Stimulated activated naive CD8-positive, alpha-beta T cell treated with anti-CD3 and anti-CD28 coated beads, Interleukin-15, amount 100 ng/mL, for 72 hours (primary cell): Measurements from ENCODE around the gene NUCKS1.

ENCODE experiments used
- ATAC-seq: fragments of 150-1000 bp; cut with Tn5 transposase; 2 replicates; pipeline ENCODE4 v1.10.0; 2021; ENCODE audit warnings: mild to moderate bottlenecking, moderate library complexity
- DNase-seq, 2 donors: peaks; one replicate each; pipeline ENCODE4 v3.0.0; 2021 to 2022
- H3K27ac Mint-ChIP-seq, 2 donors: one replicate each; pipeline ENCODE4 v1.8.0; 2022; ENCODE audit warnings: mild to moderate bottlenecking in 2 of 2, mixed read lengths in 2 of 2, moderate library complexity in 2 of 2
- H3K27me3 Mint-ChIP-seq: one replicate; pipeline ENCODE4 v1.8.0; 2022; ENCODE audit warnings: mixed read lengths
- H3K4me1 Mint-ChIP-seq: one replicate; pipeline ENCODE4 v1.8.0; 2022; ENCODE audit warnings: mild to moderate bottlenecking, mixed read lengths
- H3K4me3 Mint-ChIP-seq, 2 donors: one replicate each; pipeline ENCODE4 v1.8.0; 2022; ENCODE audit warnings: mild to moderate bottlenecking in 2 of 2, mixed read lengths in 2 of 2, moderate library complexity in 1 of 2
- H3K9me3 Mint-ChIP-seq, 2 donors: one replicate each; pipeline ENCODE4 v1.8.0; 2022; ENCODE audit warnings: mixed read lengths in 2 of 2

Gene NUCKS1

DNA sequence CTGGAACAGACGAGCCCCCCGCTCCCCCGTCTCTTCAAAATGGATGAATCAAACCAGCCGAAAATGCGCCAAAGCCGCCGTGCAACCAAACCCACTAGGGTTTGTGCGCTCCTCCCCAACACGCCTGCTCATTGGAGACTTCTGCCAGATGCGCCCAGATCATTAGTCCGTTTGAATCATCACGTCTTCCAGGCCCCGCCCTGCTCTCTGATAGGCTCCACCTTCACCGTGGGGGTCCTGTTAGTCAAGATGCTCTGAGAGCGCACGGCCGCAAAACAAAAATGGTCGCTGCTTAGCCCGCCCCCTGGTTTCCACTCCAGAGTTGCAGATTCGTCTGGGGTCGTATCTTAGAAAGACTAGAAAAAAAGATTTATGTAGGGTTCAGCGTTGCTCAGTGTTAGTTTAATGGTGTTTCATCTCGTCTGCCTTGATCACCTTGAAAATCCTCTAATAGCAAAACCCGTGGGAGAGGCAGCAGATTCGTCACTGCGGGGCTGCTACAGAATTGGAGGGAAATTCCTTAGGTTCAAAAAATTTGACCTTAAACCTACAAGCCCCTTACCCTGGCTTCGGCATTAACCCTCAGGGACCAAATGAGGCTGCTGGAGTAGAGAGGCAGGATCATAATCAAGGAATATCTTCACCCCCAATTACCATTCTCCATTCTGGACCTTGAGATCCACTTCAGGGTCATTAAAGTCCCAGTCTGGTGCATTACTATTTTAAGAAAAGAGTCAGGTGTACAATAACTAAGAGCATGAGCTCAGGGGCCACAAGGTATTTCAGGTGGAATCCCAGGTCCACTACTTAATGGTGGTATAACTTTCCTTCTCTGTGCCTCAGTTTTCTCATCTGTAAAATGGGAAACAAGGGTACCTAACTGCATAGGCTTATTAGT is at the start of gene NUCKS1:
NUCKS1 (minus strand) TSS at position 45 of the 898 bp plus-strand sequence. CDS start 209 bp downstream, outside the sequence.
- Mint-ChIP-seq H3K4me3 (peak within 1 kb of the TSS; percentile 86 to 97), H3K27me3 (no peaks in the 10 kb centered on the region), H3K4me1 (peaks cover 44% of the 10 kb centered on the region), H3K9me3 (no peaks in the 10 kb centered on the region), H3K27ac (peak within 1 kb of the TSS; percentile 99 to 100)
- ATAC-seq (peak; percentile 87), DNase-seq (peak; percentile 96 to 99)

GRCh38 chr1:205798577-205798976 is 48.6 kb upstream of the NUCKS1 start:
- H3K4me1 Mint-ChIP-seq, result peaks cover 11% of the 10 kb centered on the region
- H3K27ac Mint-ChIP-seq, result peak overlapping the region; percentile 36 to 37
- ATAC-seq (no peak), DNase-seq (no peak)
- no peak overlapping the region for H3K4me3 Mint-ChIP-seq
- no peaks in the 10 kb centered on the region for H3K27me3 Mint-ChIP-seq
- H3K9me3 Mint-ChIP-seq, result no peaks in the 10 kb centered on the region

- DNase-seq (no peak), ATAC-seq (no peak)
- H3K27ac Mint-ChIP-seq, result peak overlapping the region in 1 of 2 donors; percentile 35
- H3K4me3 Mint-ChIP-seq, result no peak overlapping the region
- H3K9me3 Mint-ChIP-seq, result no peaks in the 10 kb centered on the region
- H3K4me1 Mint-ChIP-seq, result peaks cover 9% of the 10 kb centered on the region
- H3K27me3 Mint-ChIP-seq, result no peaks in the 10 kb centered on the region
Measured at GRCh38 chr1:205797168-205797567, 47.2 kb upstream of the NUCKS1 start.

DNA sequence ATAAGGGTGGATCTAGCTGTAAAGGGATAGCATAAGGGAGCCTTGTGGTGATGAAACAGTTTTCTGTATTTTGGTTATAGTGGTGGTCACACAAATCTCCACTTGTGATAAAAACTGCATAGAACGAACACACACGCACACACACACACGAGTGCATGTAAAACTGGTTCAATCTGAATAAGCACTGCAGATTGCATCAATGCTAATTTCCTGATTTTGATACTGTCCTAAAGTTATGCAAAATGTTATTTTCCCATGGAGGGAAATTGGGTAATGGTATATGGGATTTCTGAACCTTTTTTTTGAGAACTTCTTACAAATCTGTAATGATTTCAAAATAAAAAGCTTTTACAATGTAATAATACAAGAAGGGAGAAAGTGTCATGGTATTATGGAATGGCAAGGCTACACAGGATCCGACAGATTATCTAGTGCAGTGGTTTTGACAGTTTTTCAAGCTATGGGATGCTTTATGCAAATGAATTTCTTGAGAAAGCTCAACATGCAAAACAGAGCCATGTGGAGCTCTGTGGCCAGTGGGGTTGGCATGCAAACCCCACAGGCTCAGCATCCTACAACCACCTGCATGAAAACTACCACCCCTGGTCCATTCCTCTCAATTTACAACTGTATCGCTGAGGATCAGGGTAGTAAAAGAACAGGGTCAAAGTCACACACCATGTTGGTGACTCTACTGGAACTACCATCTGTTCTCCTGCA is 44.2 kb upstream of the NUCKS1 start:
- Mint-ChIP-seq H3K4me1 (no peaks in the 10 kb centered on the region), H3K27ac (no peak overlapping the region), H3K4me3 (no peak overlapping the region), H3K27me3 (no peaks in the 10 kb centered on the region), H3K9me3 (no peaks in the 10 kb centered on the region)
- ATAC-seq (no peak), DNase-seq (no peak)

GRCh38 chr1:205792961-205793673 is 43.1 kb upstream of the NUCKS1 start:
- Mint-ChIP-seq H3K4me1 (no peaks in the 10 kb centered on the region), H3K4me3 (no peak overlapping the region), H3K9me3 (no peaks in the 10 kb centered on the region), H3K27me3 (no peaks in the 10 kb centered on the region), H3K27ac (peak overlapping the region; percentile 86 to 93)
- ATAC-seq (no peak), DNase-seq (no peak)

DNA sequence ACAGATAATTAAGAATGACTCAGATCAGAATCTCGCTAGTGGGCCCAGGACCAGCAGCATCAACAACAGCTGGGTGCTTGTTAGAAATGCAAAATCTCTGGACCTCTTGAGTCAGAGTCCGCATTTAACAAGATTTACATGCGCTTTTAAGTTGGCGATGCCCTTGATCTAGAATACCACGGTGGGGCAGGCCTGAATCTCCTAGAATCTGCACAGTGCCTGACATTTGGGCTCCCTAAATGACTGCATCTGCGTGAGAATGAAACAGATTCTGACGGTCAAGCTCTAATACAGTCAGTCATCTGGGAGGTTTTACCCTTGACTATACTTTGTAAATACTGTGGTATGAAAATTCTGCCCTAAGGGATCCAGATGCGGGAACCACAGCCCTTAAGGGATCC is 42.5 kb upstream of the NUCKS1 start:
- H3K4me1 Mint-ChIP-seq, result no peaks in the 10 kb centered on the region

DNA sequence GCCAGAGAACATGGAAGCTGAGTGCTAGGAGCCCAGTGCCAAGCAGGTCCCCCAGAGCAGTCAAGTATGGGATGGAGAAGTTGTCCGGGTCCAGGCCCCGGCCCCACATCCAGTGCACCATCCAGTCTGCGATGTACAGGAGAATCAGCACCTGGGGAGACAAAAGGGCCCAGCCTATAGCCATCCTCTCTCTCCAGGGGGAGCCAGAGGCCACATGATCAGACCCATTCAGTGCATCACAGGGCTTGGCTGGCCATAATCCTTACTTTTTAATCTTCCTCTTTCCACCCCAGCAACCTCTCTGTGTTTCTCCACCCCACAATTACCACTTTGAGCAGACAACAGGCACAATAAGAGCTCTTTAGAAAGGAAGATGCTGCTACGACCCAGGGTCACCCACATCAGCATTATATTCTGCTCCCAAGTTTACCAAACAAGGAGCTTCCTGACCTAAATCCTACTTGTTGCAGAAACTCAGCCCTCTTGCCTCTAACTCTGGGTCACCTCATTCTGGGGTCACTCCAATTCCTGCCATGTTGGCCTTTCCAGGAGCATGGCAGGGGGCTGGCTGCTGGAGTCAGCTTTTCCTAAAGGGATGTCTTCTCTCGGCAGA is 41.7 kb upstream of the NUCKS1 start:
- Mint-ChIP-seq H3K27me3 (no peaks in the 10 kb centered on the region), H3K4me1 (no peaks in the 10 kb centered on the region), H3K27ac (no peak overlapping the region), H3K9me3 (no peaks in the 10 kb centered on the region), H3K4me3 (no peak overlapping the region)
- DNase-seq (peak; percentile 42 to 61), ATAC-seq (peak; percentile 98)

More for the DNA sequence above, 42.5 kb upstream of the NUCKS1 start:
- no peak overlapping the region for H3K27ac Mint-ChIP-seq
- DNase-seq, result no peak
- ATAC-seq, result no peak
- H3K4me3 Mint-ChIP-seq, result no peak overlapping the region
- H3K27me3 Mint-ChIP-seq, result no peaks in the 10 kb centered on the region
- H3K9me3 Mint-ChIP-seq, result no peaks in the 10 kb centered on the region

- no peak overlapping the region for H3K4me3 Mint-ChIP-seq
- peaks cover 8% of the 10 kb centered on the region for H3K4me1 Mint-ChIP-seq
- H3K27me3 Mint-ChIP-seq, result no peaks in the 10 kb centered on the region
- ATAC-seq, result no peak
- no peak overlapping the region for H3K27ac Mint-ChIP-seq
- DNase-seq, result no peak
- H3K9me3 Mint-ChIP-seq, result no peaks in the 10 kb centered on the region
Measured at GRCh38 chr1:205787287-205787916, 37.4 kb upstream of the NUCKS1 start.

GRCh38 chr1:205786601-205787000 is 36.6 kb upstream of the NUCKS1 start:
- no peaks in the 10 kb centered on the region for H3K9me3 Mint-ChIP-seq
- H3K27ac Mint-ChIP-seq, result no peak overlapping the region
- H3K4me1 Mint-ChIP-seq, result peaks cover 8% of the 10 kb centered on the region
- no peak overlapping the region for H3K4me3 Mint-ChIP-seq
- H3K27me3 Mint-ChIP-seq, result no peaks in the 10 kb centered on the region
- ATAC-seq, result no peak
- no peak for DNase-seq

GRCh38 chr1:205785446-205785845 is 35.5 kb upstream of the NUCKS1 start:
- H3K27ac Mint-ChIP-seq, result no peak overlapping the region
- H3K4me3 Mint-ChIP-seq, result no peak overlapping the region
- H3K9me3 Mint-ChIP-seq, result no peaks in the 10 kb centered on the region
- peaks cover 8% of the 10 kb centered on the region for H3K4me1 Mint-ChIP-seq
- no peaks in the 10 kb centered on the region for H3K27me3 Mint-ChIP-seq
- no peak for ATAC-seq
- DNase-seq, result no peak

DNA sequence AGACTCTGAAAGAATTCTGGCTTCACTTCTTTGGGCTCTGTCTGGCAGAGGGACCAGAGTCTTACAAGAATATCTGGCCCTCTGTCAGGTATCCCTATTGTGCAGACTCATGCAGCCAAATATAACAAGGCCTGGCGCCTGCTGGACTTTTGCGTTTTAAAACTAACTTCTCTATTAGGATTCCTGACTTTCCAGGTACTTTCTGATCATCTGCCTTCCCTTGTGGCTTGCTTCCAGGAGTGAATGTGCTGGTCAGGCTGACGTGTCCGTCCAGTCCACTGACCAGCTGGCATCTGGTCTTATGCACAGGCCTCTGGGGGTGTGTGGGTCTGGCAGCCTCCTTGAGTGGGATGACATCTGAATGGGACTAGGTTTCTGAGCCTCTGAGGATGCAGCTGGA is 33.9 kb upstream of the NUCKS1 start:
- DNase-seq, result no peak
- no peak overlapping the region for H3K27ac Mint-ChIP-seq

DNA sequence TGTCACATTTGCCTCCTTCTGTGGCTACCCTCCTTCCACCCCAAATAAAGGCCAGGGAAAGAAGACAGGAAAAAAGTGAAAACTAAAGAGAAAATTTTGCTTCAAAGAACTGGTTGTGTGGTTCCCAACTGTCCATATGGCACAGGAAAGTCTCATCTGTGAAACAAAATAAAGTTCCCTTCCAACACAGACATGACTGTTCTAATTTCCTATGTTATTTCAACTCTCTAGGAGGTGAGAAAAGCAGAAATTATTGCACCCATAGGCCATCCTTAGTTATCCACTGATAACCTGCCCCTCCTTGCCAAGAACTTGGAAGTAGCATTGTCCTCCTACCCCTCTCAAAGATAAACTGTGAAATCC is 33.4 kb upstream of the NUCKS1 start:
- DNase-seq (no peak), ATAC-seq (no peak)
- Mint-ChIP-seq H3K4me3 (no peak overlapping the region), H3K4me1 (peaks cover 8% of the 10 kb centered on the region), H3K27ac (no peak overlapping the region), H3K27me3 (no peaks in the 10 kb centered on the region), H3K9me3 (no peaks in the 10 kb centered on the region)

More for the DNA sequence above, 33.9 kb upstream of the NUCKS1 start:
- no peaks in the 10 kb centered on the region for H3K9me3 Mint-ChIP-seq
- peaks cover 8% of the 10 kb centered on the region for H3K4me1 Mint-ChIP-seq
- H3K4me3 Mint-ChIP-seq, result no peak overlapping the region
- no peak for ATAC-seq
- H3K27me3 Mint-ChIP-seq, result no peaks in the 10 kb centered on the region

- peak; percentile 96 for ATAC-seq
- H3K4me1 Mint-ChIP-seq, result peaks cover 8% of the 10 kb centered on the region
- H3K27me3 Mint-ChIP-seq, result no peaks in the 10 kb centered on the region
- no peaks in the 10 kb centered on the region for H3K9me3 Mint-ChIP-seq
- no peak overlapping the region for H3K4me3 Mint-ChIP-seq
- peak overlapping the region in 1 of 2 donors; percentile 55 for H3K27ac Mint-ChIP-seq
- no peak for DNase-seq
Measured at GRCh38 chr1:205782627-205783432, 32.8 kb upstream of the NUCKS1 start.

- no peak for ATAC-seq
- no peaks in the 10 kb centered on the region for H3K9me3 Mint-ChIP-seq
Measured at GRCh38 chr1:205780335-205780734, 30.4 kb upstream of the NUCKS1 start.

More at GRCh38 chr1:205780335-205780734, 30.4 kb upstream of the NUCKS1 start:
- Mint-ChIP-seq H3K4me1 (peaks cover 18% of the 10 kb centered on the region), H3K27ac (no peak overlapping the region), H3K4me3 (no peak overlapping the region), H3K27me3 (no peaks in the 10 kb centered on the region)
- DNase-seq, result no peak
